PC-3 (cell line): Measurements from ENCODE around the gene N4BP3.

Source experiments
- EZH2 ChIP-seq: fragments of 300-600 bp; sonication (generic); IDR thresholded peaks from one replicate; pipeline ENCODE4 v1.6.1; 2017; ENCODE audit warnings: antibody characterized with exemption, mild to moderate bottlenecking, low read length; ENCODE audit not compliant: unreplicated experiment
- TF ChIP-seq, protein P1 (sequence below): fragments of 300-600 bp; sonication (generic); conservative IDR thresholded peaks from 2 replicates; pipeline ENCODE4 v1.5.1; 2017; ENCODE audit warnings: antibody characterized with exemption, low read depth, mild to moderate bottlenecking, low read length

DNA sequence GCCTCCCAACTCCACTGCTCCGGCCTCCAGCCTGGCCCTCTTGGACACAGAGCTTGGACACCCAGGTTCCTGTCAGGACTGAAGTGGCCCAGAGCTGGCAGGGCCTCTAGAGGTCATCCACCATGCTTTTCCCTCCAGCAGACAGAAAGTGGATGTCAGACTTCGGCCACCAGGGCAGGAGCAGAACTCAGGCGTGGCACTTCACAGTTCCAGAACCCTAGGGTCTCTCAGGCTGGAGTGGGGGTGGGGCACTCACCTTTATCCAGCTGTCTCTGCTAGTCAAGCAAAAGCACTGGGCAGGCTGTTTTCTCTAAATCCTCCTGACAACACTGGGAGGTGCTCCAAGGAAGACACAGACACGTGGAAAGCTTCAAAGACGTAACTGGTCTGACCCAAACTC, 35.6 kb upstream of the N4BP3 start:
- TF ChIP-seq, protein P1, sequence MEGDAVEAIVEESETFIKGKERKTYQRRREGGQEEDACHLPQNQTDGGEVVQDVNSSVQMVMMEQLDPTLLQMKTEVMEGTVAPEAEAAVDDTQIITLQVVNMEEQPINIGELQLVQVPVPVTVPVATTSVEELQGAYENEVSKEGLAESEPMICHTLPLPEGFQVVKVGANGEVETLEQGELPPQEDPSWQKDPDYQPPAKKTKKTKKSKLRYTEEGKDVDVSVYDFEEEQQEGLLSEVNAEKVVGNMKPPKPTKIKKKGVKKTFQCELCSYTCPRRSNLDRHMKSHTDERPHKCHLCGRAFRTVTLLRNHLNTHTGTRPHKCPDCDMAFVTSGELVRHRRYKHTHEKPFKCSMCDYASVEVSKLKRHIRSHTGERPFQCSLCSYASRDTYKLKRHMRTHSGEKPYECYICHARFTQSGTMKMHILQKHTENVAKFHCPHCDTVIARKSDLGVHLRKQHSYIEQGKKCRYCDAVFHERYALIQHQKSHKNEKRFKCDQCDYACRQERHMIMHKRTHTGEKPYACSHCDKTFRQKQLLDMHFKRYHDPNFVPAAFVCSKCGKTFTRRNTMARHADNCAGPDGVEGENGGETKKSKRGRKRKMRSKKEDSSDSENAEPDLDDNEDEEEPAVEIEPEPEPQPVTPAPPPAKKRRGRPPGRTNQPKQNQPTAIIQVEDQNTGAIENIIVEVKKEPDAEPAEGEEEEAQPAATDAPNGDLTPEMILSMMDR = no peak
- TF ChIP-seq EZH2 = no peak
